HEK293 (cell line): ENCODE data around the gene PTPMT1.

Source experiments
- CTCF ChIA-PET: fragments of 350-600 bp; formaldehyde crosslinking; extraction: SDS; loops from one replicate; lab custom pipeline; 2021; ENCODE audit warnings: antibody characterized with exemption; lab: Yijun Ruan, JAX
- POLR2A ChIA-PET: fragments of 300-600 bp; formaldehyde crosslinking; extraction: SDS; loops from one replicate; lab custom pipeline; 2020; ENCODE audit warnings: antibody characterized with exemption, inconsistent platforms; lab: Yijun Ruan, JAX
- H3K27ac ChIP-seq: fragments of 200-500 bp; sonication (Bioruptor generic); 2 replicates; pipeline ENCODE4 v1.5.1; 2014; ENCODE audit warnings: low read depth, low read length, control low read depth, inconsistent platforms; ENCODE audit errors: extremely low read depth
- H3K36me3 ChIP-seq, 2 experiments: fragments of 200-500 bp in 1 of 2; sonication (Bioruptor generic) in 1 of 2; 1 replicate in 1 of 2; 2 replicates in 1 of 2; pipeline ENCODE4 v1.5.1; 2014 to 2017; ENCODE audit warnings: inconsistent platforms in 2 of 2, low read length in 2 of 2; ENCODE audit not compliant: control insufficient read depth in 2 of 2, insufficient read depth in 1 of 2
- H3K4me1 ChIP-seq: fragments of 200-500 bp; sonication (Bioruptor generic); 2 replicates; pipeline ENCODE4 v1.5.1; 2014; ENCODE audit warnings: mild to moderate bottlenecking, low read length, inconsistent platforms; ENCODE audit not compliant: control insufficient read depth, insufficient read depth
- H3K4me3 ChIP-seq: 2 replicates; pipeline ENCODE4 v1.5.1; 2011; ENCODE audit warnings: low read depth, mild to moderate bottlenecking, control low read depth, low read length, moderate library complexity
- H3K9me3 ChIP-seq: fragments of 200-500 bp; sonication (Bioruptor generic); 2 replicates; pipeline ENCODE4 v1.5.1; 2014; ENCODE audit warnings: low read depth, low read length, inconsistent platforms; ENCODE audit not compliant: control insufficient read depth, insufficient read depth
- MYNN ChIP-seq: fragments of 450-650 bp; formaldehyde crosslinking; IDR thresholded peaks from 2 replicates; pipeline ENCODE4 v1.5.1; 2016; ENCODE audit warnings: missing biosample characterization, missing genetic modification characterization, borderline replicate concordance
- PBX3 ChIP-seq: sonication (generic); formaldehyde crosslinking; IDR thresholded peaks from 2 replicates; pipeline ENCODE4 v1.8.1; 2022; ENCODE audit warnings: mild to moderate bottlenecking, moderate library complexity, missing genetic modification reagents
- TSHZ1 ChIP-seq: fragments of 450-650 bp; formaldehyde crosslinking; IDR thresholded peaks from 2 replicates; pipeline ENCODE4 v1.5.1; 2016; ENCODE audit warnings: missing biosample characterization, missing genetic modification characterization, borderline replicate concordance
- ZBTB20 ChIP-seq: fragments of 450-650 bp; formaldehyde crosslinking; IDR thresholded peaks from 2 replicates; pipeline ENCODE4 v1.5.1; 2016; ENCODE audit warnings: missing biosample characterization, missing genetic modification characterization
- ZFHX2 ChIP-seq: fragments of 450-650 bp; formaldehyde crosslinking; conservative IDR thresholded peaks from 2 replicates; pipeline ENCODE4 v1.5.1; 2016; ENCODE audit warnings: missing biosample characterization, missing genetic modification characterization
- ZFP3 ChIP-seq: fragments of 450-650 bp; formaldehyde crosslinking; IDR thresholded peaks from 2 replicates; pipeline ENCODE4 v1.5.1; 2016; ENCODE audit warnings: low read depth, missing biosample characterization, missing genetic modification characterization
- ZNF133 ChIP-seq: fragments of 450-650 bp; formaldehyde crosslinking; IDR thresholded peaks from 2 replicates; pipeline ENCODE4 v1.5.1; 2016; ENCODE audit warnings: missing biosample characterization, missing genetic modification characterization
- ZNF280D ChIP-seq: fragments of 450-650 bp; formaldehyde crosslinking; IDR thresholded peaks from 2 replicates; pipeline ENCODE4 v1.5.1; 2016; ENCODE audit warnings: missing biosample characterization, missing genetic modification characterization
- ZNF571 ChIP-seq: fragments of 450-650 bp; formaldehyde crosslinking; IDR thresholded peaks from 2 replicates; pipeline ENCODE4 v1.5.0; 2017; ENCODE audit warnings: missing biosample characterization, missing genetic modification characterization
- TF ChIP-seq, protein P1 (sequence below): fragments of 450-650 bp; formaldehyde crosslinking; optimal IDR thresholded peaks from 2 replicates; pipeline ENCODE3; 2016; ENCODE audit warnings: missing biosample characterization, mild to moderate bottlenecking, missing genetic modification characterization
- TF ChIP-seq, protein P2 (sequence below): fragments of 450-650 bp; formaldehyde crosslinking; IDR thresholded peaks from 2 replicates; pipeline ENCODE4 v1.5.1; 2017; ENCODE audit warnings: missing biosample characterization, missing genetic modification characterization
- TF ChIP-seq, protein P3 (sequence below): fragments of 450-650 bp; formaldehyde crosslinking; IDR thresholded peaks from 2 replicates; pipeline ENCODE4 v1.5.1; 2016; ENCODE audit warnings: missing biosample characterization, missing genetic modification characterization

Gene PTPMT1

GRCh38 chr11:47617417-47617809 lies 52.0 kb downstream of the PTPMT1 start (continued):
- no peak for TF ChIP-seq TSHZ1 (tag by site-specific recombination)
- no peak for TF ChIP-seq MYNN (tag by site-specific recombination)
- TF ChIP-seq ZFP3 (tag by site-specific recombination) = no peak
- no peak for TF ChIP-seq ZFHX2 (tag by site-specific recombination)
- TF ChIP-seq ZNF280D (tag by site-specific recombination) = no peak

- Histone ChIP-seq H3K9me3 (no peaks in the 10 kb centered on the region), H3K4me3 (no peak overlapping the region), H3K27ac (no peak overlapping the region), H3K4me1 (no peaks in the 10 kb centered on the region)
- TF ChIP-seq ZNF133 (tag by site-specific recombination) (no peak), ZBTB20 (tag by site-specific recombination) (no peak), ZNF571 (tag by site-specific recombination) (no peak), PBX3 (no peak)
- TF ChIP-seq, protein P1, sequence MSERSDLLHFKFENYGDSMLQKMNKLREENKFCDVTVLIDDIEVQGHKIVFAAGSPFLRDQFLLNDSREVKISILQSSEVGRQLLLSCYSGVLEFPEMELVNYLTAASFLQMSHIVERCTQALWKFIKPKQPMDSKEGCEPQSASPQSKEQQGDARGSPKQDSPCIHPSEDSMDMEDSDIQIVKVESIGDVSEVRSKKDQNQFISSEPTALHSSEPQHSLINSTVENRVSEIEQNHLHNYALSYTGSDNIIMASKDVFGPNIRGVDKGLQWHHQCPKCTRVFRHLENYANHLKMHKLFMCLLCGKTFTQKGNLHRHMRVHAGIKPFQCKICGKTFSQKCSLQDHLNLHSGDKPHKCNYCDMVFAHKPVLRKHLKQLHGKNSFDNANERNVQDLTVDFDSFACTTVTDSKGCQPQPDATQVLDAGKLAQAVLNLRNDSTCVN (tag by site-specific recombination) = no peak
- TF ChIP-seq, protein P2, sequence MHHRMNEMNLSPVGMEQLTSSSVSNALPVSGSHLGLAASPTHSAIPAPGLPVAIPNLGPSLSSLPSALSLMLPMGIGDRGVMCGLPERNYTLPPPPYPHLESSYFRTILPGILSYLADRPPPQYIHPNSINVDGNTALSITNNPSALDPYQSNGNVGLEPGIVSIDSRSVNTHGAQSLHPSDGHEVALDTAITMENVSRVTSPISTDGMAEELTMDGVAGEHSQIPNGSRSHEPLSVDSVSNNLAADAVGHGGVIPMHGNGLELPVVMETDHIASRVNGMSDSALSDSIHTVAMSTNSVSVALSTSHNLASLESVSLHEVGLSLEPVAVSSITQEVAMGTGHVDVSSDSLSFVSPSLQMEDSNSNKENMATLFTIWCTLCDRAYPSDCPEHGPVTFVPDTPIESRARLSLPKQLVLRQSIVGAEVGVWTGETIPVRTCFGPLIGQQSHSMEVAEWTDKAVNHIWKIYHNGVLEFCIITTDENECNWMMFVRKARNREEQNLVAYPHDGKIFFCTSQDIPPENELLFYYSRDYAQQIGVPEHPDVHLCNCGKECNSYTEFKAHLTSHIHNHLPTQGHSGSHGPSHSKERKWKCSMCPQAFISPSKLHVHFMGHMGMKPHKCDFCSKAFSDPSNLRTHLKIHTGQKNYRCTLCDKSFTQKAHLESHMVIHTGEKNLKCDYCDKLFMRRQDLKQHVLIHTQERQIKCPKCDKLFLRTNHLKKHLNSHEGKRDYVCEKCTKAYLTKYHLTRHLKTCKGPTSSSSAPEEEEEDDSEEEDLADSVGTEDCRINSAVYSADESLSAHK (tag by site-specific recombination) = no peak
- TF ChIP-seq, protein P3, sequence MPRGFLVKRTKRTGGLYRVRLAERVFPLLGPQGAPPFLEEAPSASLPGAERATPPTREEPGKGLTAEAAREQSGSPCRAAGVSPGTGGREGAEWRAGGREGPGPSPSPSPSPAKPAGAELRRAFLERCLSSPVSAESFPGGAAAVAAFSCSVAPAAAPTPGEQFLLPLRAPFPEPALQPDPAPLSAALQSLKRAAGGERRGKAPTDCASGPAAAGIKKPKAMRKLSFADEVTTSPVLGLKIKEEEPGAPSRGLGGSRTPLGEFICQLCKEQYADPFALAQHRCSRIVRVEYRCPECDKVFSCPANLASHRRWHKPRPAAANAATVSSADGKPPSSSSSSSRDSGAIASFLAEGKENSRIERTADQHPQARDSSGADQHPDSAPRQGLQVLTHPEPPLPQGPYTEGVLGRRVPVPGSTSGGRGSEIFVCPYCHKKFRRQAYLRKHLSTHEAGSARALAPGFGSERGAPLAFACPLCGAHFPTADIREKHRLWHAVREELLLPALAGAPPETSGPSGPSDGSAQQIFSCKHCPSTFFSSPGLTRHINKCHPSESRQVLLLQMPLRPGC = no peak
- TF ChIP-seq, all 188 proteins: peak for 0
- H3K36me3 ChIP-seq = peaks cover 30 to 83% of the 10 kb centered on the region in 2 experiments
- POLR2A ChIA-PET = no interaction called here
- CTCF ChIA-PET = interaction anchor here (0.7 to 0.8 kb wide), 2 partner anchors 23 to 28 kb away, joined by 3 to 4 read pairs; no protein-coding TSS in a partner anchor
Measured at GRCh38 chr11:47620836-47621378, 55.5 kb downstream of the PTPMT1 start.
